HepG2 (cell line): Measurements from ENCODE around the gene SERPINA3. TPM values are rescaled to one million over a fixed set of nuclear protein-coding genes. Genes with fewer than 3 reads are reported as not detected.

Source experiments
- ATAC-seq: fragments of 200-7000 bp; cut with Tn5 transposase; 3 replicates; pipeline ENCODE4 v1.9.1; 2020; ENCODE audit warnings: mild to moderate bottlenecking, moderate library complexity
- BruUV-seq: library from RNA; stranded (reverse); fragments of 400-500 nt; replicated peaks from 2 replicates; lab custom pipeline; 2021; lab: Mats Ljungman, UMichigan
- CTCF ChIA-PET: fragments of 300-600 bp; formaldehyde crosslinking; extraction: SDS; loops from one replicate; lab custom pipeline; 2021; ENCODE audit warnings: low total read pairs, inconsistent platforms, low intra/inter-chr PET ratio; lab: Yijun Ruan, JAX
- POLR2A ChIA-PET: fragments of 350-600 bp; sonication (Branson Sonifier 250); formaldehyde crosslinking; loops from one replicate; lab custom pipeline; 2020; ENCODE audit warnings: antibody characterized with exemption, inconsistent platforms; lab: Yijun Ruan, JAX
- DNase-seq: peaks from one replicate; pipeline ENCODE4 v3.0.0-alpha.2; 2015; ENCODE audit warnings: low spot score
- FAIRE-seq: peaks from 3 replicates; lab custom pipeline; 2011; peaks lifted over from hg19 to GRCh38; lab: Jason Lieb, UNC
- H2AFZ ChIP-seq: one replicate; pipeline ENCODE4 v1.6.1; 2011; ENCODE audit warnings: low read length, inconsistent platforms
- H3K27ac ChIP-seq: fragments of 300-600 bp; 3 replicates; pipeline ENCODE4 v1.8.0; 2011; ENCODE audit warnings: mixed run types, mild to moderate bottlenecking, mixed read lengths, low read length, inconsistent platforms; ENCODE audit not compliant: insufficient read depth; ENCODE audit errors: extremely low read length
- H3K27me3 ChIP-seq, 2 experiments: fragments of 200-600 bp in 1 of 2; 2 replicates in 1 of 2; 3 replicates in 1 of 2; pipeline versions ENCODE4 v1.6.0 to v1.8.0; 2011; ENCODE audit warnings: low read length in 2 of 2, mild to moderate bottlenecking in 2 of 2, moderate library complexity in 2 of 2, inconsistent platforms in 1 of 2; ENCODE audit not compliant: insufficient read depth in 2 of 2, control insufficient read depth in 1 of 2
- H3K36me3 ChIP-seq, 2 experiments: fragments of 200-600 bp in 1 of 2; replicated peaks in 1 of 2; 2 replicates in 1 of 2; 3 replicates in 1 of 2; pipeline versions ENCODE4 v1.5.1 to v1.8.0; 2011; ENCODE audit warnings: low read length in 2 of 2, inconsistent platforms in 1 of 2; ENCODE audit not compliant: insufficient read depth in 2 of 2, control insufficient read depth in 1 of 2
- H3K4me1 ChIP-seq: 2 replicates; pipeline ENCODE4 v1.5.1; 2012; ENCODE audit warnings: low read length, inconsistent platforms; ENCODE audit not compliant: insufficient read depth
- H3K4me2 ChIP-seq: 2 replicates; pipeline ENCODE4 v1.6.0; 2011; ENCODE audit warnings: low read depth, low read length, inconsistent platforms
- H3K4me3 ChIP-seq, 3 experiments: fragments of 200-600 bp in 1 of 3; sonication (generic), shearing (Covaris generic) in 1 of 3; replicated peaks in 1 of 3; 2 replicates each; pipeline ENCODE4 v1.5.1; 2011 to 2016; ENCODE audit warnings: low read length in 3 of 3, inconsistent platforms in 2 of 3, low read depth in 2 of 3, mild to moderate bottlenecking in 2 of 3, control low read depth in 1 of 3, mixed read lengths in 1 of 3; ENCODE audit not compliant: insufficient read depth in 1 of 3
- H3K79me2 ChIP-seq: one replicate; pipeline ENCODE4 v1.6.1; 2011; ENCODE audit warnings: low read length, inconsistent platforms; ENCODE audit not compliant: insufficient read depth
- H3K9ac ChIP-seq: 2 replicates; pipeline ENCODE4 v1.6.0; 2011; ENCODE audit warnings: mild to moderate bottlenecking, low read depth, low read length, inconsistent platforms; ENCODE audit not compliant: insufficient read depth
- H3K9me3 ChIP-seq: 2 replicates; pipeline ENCODE4 v1.5.1; 2012; ENCODE audit warnings: mild to moderate bottlenecking, low read length
- H4K20me1 ChIP-seq: 2 replicates; pipeline ENCODE4 v1.6.0; 2011; ENCODE audit warnings: inconsistent platforms, mild to moderate bottlenecking, low read length, moderate library complexity; ENCODE audit not compliant: insufficient read depth
- CAMTA2 ChIP-seq: sonication (generic); formaldehyde crosslinking; IDR thresholded peaks from 2 replicates; pipeline ENCODE4 v1.4.0; 2020; ENCODE audit warnings: mild to moderate bottlenecking, missing genetic modification reagents, borderline replicate concordance
- FOXO4 ChIP-seq: sonication (generic); formaldehyde crosslinking; conservative IDR thresholded peaks from 2 replicates; pipeline ENCODE4 v1.8.1; 2023; ENCODE audit warnings: missing genetic modification reagents
- GABPA ChIP-seq, 2 experiments: IDR thresholded peaks; 2 replicates each; pipeline ENCODE4 v1.6.1; 2011 to 2016; ENCODE audit warnings: low read depth in 2 of 2, low read length in 1 of 2, missing biosample characterization in 1 of 2, missing genetic modification characterization in 1 of 2
- ISL2 ChIP-seq: sonication (generic); formaldehyde crosslinking; IDR thresholded peaks from 2 replicates; pipeline ENCODE4 v1.5.0; 2020; ENCODE audit warnings: missing genetic modification reagents
- JUN ChIP-seq: sonication (generic); formaldehyde crosslinking; IDR thresholded peaks from 2 replicates; pipeline ENCODE4 v1.4.0; 2020; ENCODE audit warnings: mild to moderate bottlenecking, missing genetic modification reagents
- POLR2A ChIP-seq, 2 experiments: IDR thresholded peaks; 2 replicates each; pipeline ENCODE4 v1.6.1; 2011; ENCODE audit warnings: low read depth in 2 of 2, low read length in 2 of 2, mild to moderate bottlenecking in 1 of 2, moderate library complexity in 1 of 2; ENCODE audit not compliant: insufficient read depth in 1 of 2
- PRDM15 ChIP-seq: sonication (generic); formaldehyde crosslinking; IDR thresholded peaks from 2 replicates; pipeline ENCODE4 v1.4.0; 2020; ENCODE audit warnings: missing genetic modification reagents
- SMAD3 ChIP-seq: sonication (generic); formaldehyde crosslinking; IDR thresholded peaks from 2 replicates; pipeline ENCODE4 v1.4.0; 2020; ENCODE audit warnings: missing genetic modification reagents
- SMYD3 ChIP-seq: sonication (generic); formaldehyde crosslinking; IDR thresholded peaks from 2 replicates; pipeline ENCODE4 v1.8.1; 2023; ENCODE audit warnings: mild to moderate bottlenecking, missing genetic modification reagents
- ZNF143 ChIP-seq: sonication (generic); formaldehyde crosslinking; IDR thresholded peaks from 2 replicates; pipeline ENCODE4 v1.4.0; 2020; ENCODE audit warnings: missing genetic modification reagents
- ZNF646 ChIP-seq: sonication (generic); formaldehyde crosslinking; IDR thresholded peaks from 2 replicates; pipeline ENCODE4 v1.9.0; 2021; ENCODE audit warnings: mild to moderate bottlenecking, missing genetic modification reagents
- ZNF652 ChIP-seq: IDR thresholded peaks from 2 replicates; pipeline ENCODE4 v1.6.1; 2016; ENCODE audit warnings: low read depth, borderline replicate concordance
- ZNF749 ChIP-seq: sonication (generic); formaldehyde crosslinking; IDR thresholded peaks from 2 replicates; pipeline ENCODE4 v1.8.0; 2022; ENCODE audit warnings: mild to moderate bottlenecking, missing genetic modification reagents, moderate library complexity, borderline replicate concordance
- WGBS: methylation state at CpG from one replicate; pipeline ENCODE4 v1.1.6; 2017; ENCODE audit warnings: low lambda C conversion rate; 5-methylcytosine and 5-hydroxymethylcytosine counted together
- in situ Hi-C: cut with HindIII; loops from 2 replicates; pipeline ENCODE4 v1.10.0; 2017; ENCODE audit warnings: low pct_unique_long_range_greater_than_20kb; ENCODE audit not compliant: extremely low pct_ligation_motif_present
- intact Hi-C: fragments of 100-400 bp; cut with micrococcal nuclease; formaldehyde crosslinking; loops from one replicate; pipeline ENCODE4 v1.10.0; 2022; ENCODE audit not compliant: unreplicated experiment
- polyA plus RNA-seq, 8 experiments: library from polyadenylated mRNA; depleted of rRNA in 3 of 8; stranded (reverse) in 7 of 8; unstranded in 1 of 8; fragments of >200 nt; fragmentation: Illumina TruSeq in 4 of 8; extraction: Trizol in 4 of 8; gene quantifications; 2 replicates each; pipeline versions ENCODE4 v1.2.1 to v1.2.3, GENCODE V29; 2011 to 2016; ENCODE audit warnings: low read depth in 4 of 8, missing spikeins in 1 of 8, mixed read lengths in 1 of 8; ENCODE audit not compliant: insufficient read depth in 1 of 8
- total RNA-seq, 5 experiments: library from RNA; depleted of rRNA; stranded (reverse); fragments of >200 nt; fragmentation: Illumina TruSeq; extraction: Trizol; gene quantifications; 2 replicates each; pipeline ENCODE4 v1.2.3, GENCODE V29; 2016; ENCODE audit warnings: low read depth in 1 of 5

SERPINA3 gene
- total and polyA plus RNA-seq, 2 of the 13 experiments (the other 11 are each of a cell fraction or from before 2014, with no cell fraction given), result 825 to 2,200 TPM

GRCh38 chr14:94597788-94598187, 14.4 kb upstream of the SERPINA3 start:
- ATAC-seq, result no peak
- no peak for FAIRE-seq
- CTCF ChIA-PET, result no interaction called here
- TF ChIP-seq ZNF652 (CRISPR knock-in tag), result peak; percentile 70
- no peak for TF ChIP-seq GABPA (IDR thresholded peaks at IDR 0.05; ENCODE audit: low read depth, low read length)
- TF ChIP-seq GABPA (CRISPR knock-in tag; IDR thresholded peaks at IDR 0.05; ENCODE audit: low read depth), result no peak
- TF ChIP-seq ISL2 (CRISPR knock-in tag), result no peak
- TF ChIP-seq ZNF749 (CRISPR knock-in tag), result no peak
- TF ChIP-seq FOXO4, result no peak
- TF ChIP-seq PRDM15 (CRISPR knock-in tag), result no peak
- TF ChIP-seq CAMTA2, result no peak
- no peak for TF ChIP-seq SMAD3 (CRISPR knock-in tag)
- TF ChIP-seq ZNF143 (CRISPR knock-in tag), result no peak
- no peak for TF ChIP-seq ZNF646
- TF ChIP-seq JUN (CRISPR knock-in tag), result no peak
- TF ChIP-seq SMYD3 (CRISPR knock-in tag), result no peak
- peak in 1 of 2 experiments; percentile 29; a peak in 1 of 4 replicates for TF ChIP-seq POLR2A (IDR thresholded peaks at IDR 0.05; ENCODE audit: insufficient read depth in 1 of 2, low read depth in 2 of 2, low read length in 2 of 2)

More at GRCh38 chr14:94597788-94598187, 14.4 kb upstream of the SERPINA3 start:
- DNase-seq, result no peak
- no peaks in the 10 kb centered on the region for H3K27me3 ChIP-seq
- H3K9me3 ChIP-seq, result no peaks in the 10 kb centered on the region
- H3K27ac ChIP-seq, result peak overlapping the region; percentile 96
- H3K4me1 ChIP-seq, result peaks cover 97% of the 10 kb centered on the region
- H3K4me2 ChIP-seq, result peak overlapping the region; percentile 94
- intact Hi-C loops, result loop anchor here (2.0 to 5.0 kb wide), 5 partner anchors 17 to 1460 kb away; partner anchors contain the start of genes SERPINA4 and SERPINA5
- peak overlapping the region; percentile 82 for H3K9ac ChIP-seq
- H3K79me2 ChIP-seq, result peaks cover 37% of the 10 kb centered on the region
- peak overlapping the region; percentile 52 to 68 (median 56) for H3K4me3 ChIP-seq
- POLR2A ChIA-PET, result interaction anchor here (0.9 to 15.7 kb wide), 17 partner anchors 9 to 952 kb away, joined by 3 to 638 read pairs (median 11); partner anchors contain the start of genes SERPINA1, SERPINA3, SERPINA4 and SERPINA5
- peaks cover 0 to 4% of the 10 kb centered on the region in 2 experiments; a peak in 1 of 5 replicates for H3K36me3 ChIP-seq
- WGBS, result 72% methylated on average over 5 of the region's 5 CpGs
- in situ Hi-C loops, result no loop called here
- BruUV-seq, result no TSS peak
- no peak overlapping the region for H2AFZ ChIP-seq
- no peaks in the 10 kb centered on the region for H4K20me1 ChIP-seq
